ENCODE measurements around the gene CUBN.

Gene CUBN

GRCh38 chr10:17129741-17130140 lies at the start of gene CUBN:
Gene CUBN (minus strand): TSS chr10:17129811. CDS start chr10:17129765, 46 bp downstream.
- DNase-seq, result no peak

- no peak for DNase-seq
Measured at GRCh38 chr10:17179002-17179401, 49.4 kb upstream of the CUBN start.

DNA sequence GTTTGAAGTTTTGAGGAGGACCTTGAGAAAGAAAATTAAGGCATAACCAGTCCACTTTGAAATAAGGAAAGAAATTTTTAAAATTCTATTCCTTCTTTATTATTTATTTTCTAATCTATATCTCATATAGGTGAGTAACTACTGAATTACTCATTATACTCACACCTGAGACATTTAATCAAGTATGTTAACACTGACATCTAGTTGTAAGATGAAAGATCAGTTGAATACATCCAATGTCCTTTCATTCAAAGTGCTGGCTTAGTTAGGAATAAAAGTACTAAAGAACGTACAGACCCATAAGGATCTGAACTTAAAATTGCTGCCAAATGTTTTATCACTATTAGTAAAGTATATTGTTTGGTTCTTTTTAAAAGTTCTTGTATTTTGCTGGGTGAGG lies 48.4 kb upstream of the CUBN start:
- no peak for DNase-seq

DNA sequence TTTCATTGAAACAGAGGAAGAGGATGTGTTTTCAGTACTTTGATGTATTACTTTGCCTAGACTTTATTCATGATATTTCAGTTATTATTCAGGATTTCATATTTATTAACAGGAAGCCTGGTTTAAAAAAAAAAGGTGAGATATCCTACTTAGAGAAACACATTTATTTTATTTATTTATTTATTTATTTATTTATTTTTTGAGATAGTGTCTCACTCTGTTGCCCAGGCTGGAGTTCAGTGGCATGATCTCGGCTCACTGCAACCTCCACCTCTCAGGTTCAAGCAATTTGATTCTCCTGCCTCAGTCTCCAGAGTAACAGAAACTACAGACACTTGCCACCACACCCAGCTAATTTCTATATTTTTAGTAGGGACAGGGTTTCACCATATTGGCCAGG lies 47.4 kb upstream of the CUBN start:
- no peak for DNase-seq

DNA sequence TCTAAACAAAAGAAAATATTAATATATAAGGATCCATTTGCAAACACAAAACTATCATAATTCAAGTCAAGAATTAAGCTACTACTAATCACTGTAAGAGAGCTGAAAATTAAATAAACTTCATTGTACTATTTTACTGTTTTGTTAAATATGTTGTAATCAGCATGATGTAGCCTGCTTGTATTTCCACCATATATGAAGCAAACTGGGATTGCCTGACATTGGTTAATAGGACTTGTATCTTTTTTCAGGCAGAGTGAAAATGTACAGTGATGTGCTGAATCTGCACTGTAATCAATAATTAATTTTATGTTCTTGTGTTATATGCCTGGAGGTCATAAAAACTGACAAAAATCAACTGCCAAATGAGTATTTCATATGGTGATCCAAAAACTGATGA lies 46.5 kb upstream of the CUBN start:
- no peak for DNase-seq

- DNase-seq, result peak; percentile 13
Measured at GRCh38 chr10:17175551-17175950, 45.9 kb upstream of the CUBN start.

GRCh38 chr10:17174626-17175025 lies 45.0 kb upstream of the CUBN start:
- no peak for DNase-seq

- DNase-seq, result no peak
Measured at GRCh38 chr10:17171141-17171641, 41.6 kb upstream of the CUBN start.

DNA sequence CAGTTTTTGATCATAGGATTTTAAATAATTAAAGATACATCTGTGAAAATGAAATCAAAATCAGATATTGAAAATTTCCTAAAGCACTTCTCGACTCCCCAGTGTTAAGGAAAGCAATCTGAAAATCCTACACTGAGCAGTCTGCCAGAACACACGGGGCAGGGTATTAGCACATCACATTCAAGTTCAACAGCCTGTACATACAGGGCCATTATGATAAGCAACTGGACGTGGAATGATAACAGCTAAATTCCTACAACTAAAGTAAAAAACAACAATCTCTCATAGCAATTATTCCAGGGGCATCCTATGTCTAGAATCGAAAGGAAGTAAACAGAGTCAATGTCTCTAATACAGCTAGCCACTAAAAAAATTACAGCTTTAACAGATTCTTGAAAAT lies 40.2 kb upstream of the CUBN start:
- DNase-seq, result no peak

DNA sequence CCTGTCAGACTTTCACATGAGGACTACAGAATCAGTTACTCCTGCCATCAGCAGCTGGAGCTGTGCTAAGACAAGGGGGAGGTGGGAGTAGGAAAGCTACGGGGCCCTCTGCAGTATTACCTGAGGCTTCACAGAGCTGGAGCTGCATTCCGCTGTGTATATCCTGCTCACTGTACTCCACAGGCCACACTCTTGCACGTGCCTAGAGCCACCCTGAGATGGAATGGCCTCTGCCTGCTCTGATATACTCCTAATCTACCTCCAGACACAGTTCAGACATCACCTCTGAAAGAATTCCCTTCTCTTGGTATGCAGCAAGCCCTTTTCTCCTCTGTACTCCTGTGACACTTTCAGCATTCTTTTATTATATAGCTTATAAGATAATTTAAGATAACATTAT lies 37.1 kb upstream of the CUBN start:
- DNase-seq, result no peak

- DNase-seq, result no peak
Measured at GRCh38 chr10:17162828-17163227, 33.2 kb upstream of the CUBN start.

GRCh38 chr10:17161775-17162174 lies 32.2 kb upstream of the CUBN start:
- no peak for DNase-seq

DNA sequence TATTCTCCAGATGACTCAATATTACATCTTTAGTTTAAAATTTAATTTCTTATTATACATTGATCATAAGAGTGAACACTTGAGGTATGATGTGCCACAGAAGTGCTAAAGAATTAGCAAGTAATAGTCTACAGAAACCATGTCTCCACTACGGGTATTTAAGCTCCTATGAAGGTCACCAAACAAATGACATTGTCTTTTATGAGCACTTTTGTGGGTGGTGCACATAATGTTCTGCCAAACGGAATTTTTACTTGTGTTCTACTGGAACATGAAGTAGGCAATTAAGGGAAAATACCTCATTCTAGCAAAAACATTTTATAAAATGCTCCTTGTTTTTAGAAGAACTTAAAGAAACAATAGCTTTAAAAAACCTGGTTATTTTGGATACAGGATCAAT lies 27.4 kb upstream of the CUBN start:
- DNase-seq, result no peak

DNA sequence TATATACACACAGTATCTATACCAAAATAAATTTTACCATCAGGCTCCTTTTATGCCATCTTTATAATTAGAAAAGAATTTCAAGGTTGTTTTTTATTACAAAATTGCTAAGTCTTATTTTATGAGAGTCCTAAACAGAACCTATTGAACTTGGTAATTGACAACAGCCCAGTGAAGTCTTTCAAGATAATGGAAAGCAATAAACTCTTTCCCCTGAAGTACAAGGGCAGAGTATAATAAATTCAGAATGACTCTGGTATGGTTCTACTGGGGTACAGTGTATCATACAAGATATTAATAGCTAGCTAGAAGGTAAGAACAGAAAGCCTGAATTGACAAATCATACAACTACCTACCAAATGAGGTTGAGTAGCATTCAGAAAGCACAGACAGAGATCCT lies 26.2 kb upstream of the CUBN start:
- DNase-seq, result no peak

DNA sequence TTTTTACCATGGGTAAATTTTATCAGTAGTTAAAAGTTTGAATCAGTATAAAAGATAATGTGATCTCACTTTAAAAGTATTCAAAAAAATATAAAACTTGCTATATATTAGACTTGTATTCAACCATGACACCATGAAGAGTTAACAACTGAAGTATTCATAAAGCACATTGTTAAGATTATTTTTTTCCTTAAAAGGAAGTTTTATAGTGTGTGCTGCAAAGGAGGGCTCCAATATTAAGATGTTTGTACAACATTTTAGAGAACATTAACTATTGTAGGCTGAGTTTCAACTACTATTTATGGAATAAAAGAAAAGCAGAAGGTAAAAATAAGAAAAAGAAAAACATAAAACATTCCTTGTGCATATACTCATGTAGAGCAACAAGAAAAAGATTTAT lies 24.5 kb upstream of the CUBN start:
- DNase-seq, result no peak

GRCh38 chr10:17153321-17153720 lies 23.7 kb upstream of the CUBN start:
- DNase-seq, result no peak

DNA sequence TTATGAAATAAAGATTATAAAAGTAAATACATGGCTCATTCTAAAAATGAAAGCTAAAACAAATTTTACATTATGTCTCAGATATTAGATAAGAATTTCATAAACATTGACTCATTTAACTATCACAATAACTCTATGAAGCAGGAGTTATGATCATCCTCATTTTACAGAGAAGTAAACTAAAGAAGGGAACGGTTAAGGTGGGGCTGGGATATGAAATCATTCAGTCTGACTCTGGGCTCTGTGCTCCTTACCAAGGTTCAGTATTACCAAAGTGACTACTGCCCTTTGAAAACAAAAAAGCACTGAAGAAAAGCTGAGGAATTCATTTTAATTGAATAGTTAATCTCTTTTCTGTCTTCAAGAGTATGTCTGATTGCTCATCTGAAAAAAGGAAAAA lies 22.1 kb upstream of the CUBN start:
- no peak for DNase-seq

DNA sequence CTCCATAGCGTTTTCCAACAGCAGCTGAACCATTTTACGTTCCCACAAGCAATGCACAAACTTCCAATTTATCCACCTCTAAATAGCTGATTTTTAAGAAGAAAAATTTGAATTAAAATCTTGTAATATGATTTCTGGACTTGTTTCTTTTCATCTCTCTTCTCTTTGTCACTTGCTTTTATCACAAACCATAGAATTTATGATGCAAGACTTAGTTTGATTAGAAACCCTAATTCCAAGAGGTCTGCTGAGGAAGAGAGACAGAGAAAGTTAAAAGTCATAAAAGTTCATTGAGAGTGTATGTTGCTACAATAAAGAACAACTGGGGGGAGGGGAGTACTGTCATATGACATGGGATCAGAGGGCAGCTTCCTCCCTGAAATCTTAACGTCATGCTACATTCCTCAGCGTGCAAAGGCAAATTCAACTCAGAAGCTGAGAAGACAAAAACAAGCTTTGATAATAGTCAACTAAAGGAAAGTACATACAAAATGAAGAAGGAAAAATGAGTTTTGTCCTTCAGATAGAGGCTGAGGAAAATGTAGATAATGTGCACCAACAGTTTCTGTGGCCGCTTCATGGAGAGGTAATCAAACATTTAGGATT lies 18.4 kb upstream of the CUBN start:
- DNase-seq, result no peak

DNA sequence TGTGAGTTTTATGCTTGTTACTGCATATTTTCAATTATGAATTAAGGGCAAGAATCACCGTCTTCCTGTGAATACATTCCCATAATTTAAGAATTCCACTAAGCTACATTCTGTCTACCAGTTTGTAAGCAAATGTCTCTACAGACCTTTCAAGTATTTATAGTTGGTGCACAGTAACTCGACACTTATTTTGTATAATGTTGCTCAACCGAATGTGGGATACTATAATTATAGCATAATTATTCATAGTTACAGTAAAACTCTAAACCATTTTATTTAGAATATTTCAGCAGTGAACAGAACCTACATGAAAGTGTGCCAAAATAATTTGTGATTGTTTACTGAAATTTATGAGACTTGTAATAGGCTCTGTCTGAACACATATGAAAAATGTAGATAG lies 17.3 kb upstream of the CUBN start:
- DNase-seq, result no peak

DNA sequence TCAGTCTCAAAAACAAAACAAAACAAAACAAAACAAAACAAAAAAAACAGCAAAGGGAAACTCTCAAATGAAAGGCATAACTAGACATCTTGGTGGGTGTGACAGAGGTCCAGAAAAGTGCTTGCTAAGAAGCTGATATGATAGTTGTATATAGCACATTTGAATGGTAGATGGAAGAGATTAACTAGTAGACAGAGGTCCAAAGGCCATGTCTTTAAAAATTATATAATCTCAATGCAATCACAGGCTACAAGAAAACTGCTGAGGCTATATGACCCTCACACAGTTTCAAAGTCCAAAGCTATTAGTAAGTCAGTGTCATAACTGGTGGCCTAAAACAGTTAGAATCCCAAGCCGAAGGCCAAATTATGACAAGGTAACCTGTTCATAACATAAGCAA lies 15.6 kb upstream of the CUBN start:
- DNase-seq, result no peak

GRCh38 chr10:17144757-17145156 lies 15.1 kb upstream of the CUBN start:
- DNase-seq, result peak; percentile 21

GRCh38 chr10:17144032-17144431 lies 14.4 kb upstream of the CUBN start:
- DNase-seq, result no peak

DNA sequence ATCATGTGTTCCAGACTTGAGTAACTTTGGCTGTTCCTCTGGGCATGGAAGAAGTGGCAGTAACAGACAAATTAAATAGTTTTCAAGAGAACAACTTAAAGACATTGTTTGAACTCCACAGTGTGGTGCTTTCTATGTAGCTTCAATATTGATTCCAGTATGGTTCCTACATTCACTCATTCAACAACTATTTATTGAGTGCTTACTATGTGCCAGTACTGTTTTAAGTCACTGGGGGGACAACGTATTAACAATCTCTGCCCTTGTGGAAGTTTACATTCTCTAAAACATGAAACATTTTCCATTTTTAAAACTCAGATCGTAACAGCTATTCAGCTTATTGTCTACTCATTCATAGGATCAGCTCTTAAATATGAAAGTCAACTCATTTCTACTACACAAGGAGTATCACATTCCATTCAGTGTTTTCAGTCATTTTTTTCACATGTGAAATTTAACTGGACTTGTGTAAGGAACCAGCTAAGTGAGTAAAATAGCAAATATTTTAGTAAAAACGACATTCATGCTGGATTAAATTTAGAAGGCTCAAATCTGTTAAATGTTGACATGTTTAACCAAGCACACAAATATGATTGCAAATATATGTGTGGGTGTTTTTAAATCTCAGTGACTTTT lies 13.6 kb upstream of the CUBN start:
- no peak for DNase-seq

DNA sequence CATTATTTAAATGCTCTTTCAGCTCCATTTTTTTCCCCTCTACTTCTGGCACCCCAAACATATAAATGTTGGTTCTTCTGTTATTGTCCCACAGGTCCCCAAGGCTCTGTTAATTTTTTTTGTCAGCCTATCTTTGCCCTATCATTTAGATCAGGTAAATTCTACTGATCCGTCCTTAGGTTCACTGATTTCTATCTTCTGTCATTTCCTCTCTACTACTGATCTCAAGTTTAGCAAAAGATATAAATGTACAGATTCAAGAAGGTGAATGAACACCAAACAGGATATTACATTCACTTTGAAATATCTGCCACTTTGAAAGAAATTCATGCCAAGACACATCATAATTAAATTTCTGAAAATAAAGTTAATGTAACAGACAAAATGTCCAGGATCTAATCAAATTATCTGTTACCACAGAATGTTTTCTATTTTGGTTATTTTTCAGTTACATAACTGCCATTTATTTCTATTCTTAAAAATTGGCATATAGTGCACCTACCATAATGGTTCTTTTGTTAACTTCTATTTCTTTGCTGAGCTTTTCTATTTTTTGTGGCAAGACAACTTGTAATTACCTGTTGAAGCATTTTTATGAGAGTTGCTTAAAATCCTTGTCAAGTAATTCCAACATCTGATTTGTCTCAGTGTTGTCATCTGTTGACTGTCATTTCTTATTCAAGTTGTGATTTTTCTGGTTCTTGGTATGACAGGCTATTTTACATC lies 12.1 kb upstream of the CUBN start:
- no peak for DNase-seq
